ENCODE data around the gene CPNE1.
A peak's percentile ranks its signal among the peaks of the same experiment; 100 is the strongest.
"Not testable (repeated sequence)": the region's sequence is repeated elsewhere in the genome, so short reads cannot be mapped to it uniquely, and the experiment has no call there.

CPNE1 gene

DNA sequence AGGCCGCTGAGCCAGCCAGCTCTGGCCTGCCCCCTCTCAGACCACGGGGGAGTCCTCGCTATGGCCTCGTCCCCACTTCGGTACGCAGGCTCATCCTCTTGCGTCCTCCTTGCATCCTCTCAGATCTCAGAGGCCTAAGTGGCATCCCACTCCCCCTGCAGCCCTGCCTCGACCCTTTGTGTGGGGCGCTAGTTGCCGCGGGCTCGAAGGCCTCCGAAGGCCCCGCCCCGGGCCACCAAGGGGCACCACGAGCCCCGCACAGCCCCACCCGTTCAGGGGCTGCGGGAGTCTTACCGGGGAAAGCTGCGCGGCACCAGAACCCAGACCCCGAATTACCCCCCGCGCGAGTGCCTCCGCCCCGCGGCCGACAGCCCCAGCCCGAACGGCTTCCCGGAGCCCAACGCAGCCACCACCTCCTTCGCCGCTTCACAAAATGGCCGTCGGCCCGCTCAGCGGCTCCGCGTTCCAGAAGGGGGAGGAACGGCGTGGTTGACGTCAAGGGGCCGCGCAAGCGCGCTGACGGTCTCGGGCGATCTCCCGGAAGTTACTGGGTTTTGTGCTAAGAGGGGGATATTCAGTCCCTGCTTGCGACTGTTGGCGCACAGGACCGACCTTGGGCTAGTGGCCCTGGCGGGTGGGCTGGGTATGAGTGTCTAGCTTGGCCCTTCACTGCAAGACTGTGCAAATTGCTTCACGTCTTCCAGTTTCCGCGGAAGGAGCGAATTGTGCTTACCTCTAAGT is at the start of gene CPNE1, which contains the start of gene RBM12:
Gene CPNE1, minus strand, starts transcription at position 435 of the 741 bp plus-strand sequence. CDS start 31,977 bp downstream, outside the sequence.
Gene RBM12, minus strand, starts transcription at position 435 of the 741 bp plus-strand sequence. CDS start 9,578 bp downstream, outside the sequence.
- DNase-seq (ENCODE audit: low read depth in 1 of 2, low spot score in 1 of 2): peak; percentile 86 to 90

- DNase-seq (ENCODE audit: low read depth in 1 of 2, low spot score in 1 of 2): no peak
Observed at GRCh38 chr20:35714127-35714526, 49.4 kb upstream of the CPNE1 start.

- DNase-seq (ENCODE audit: low read depth in 1 of 2, low spot score in 1 of 2): not testable (repeated sequence)
Observed at GRCh38 chr20:35713120-35713519, 48.4 kb upstream of the CPNE1 start.

GRCh38 chr20:35711588-35712209 is 47.0 kb upstream of the CPNE1 start:
- DNase-seq (ENCODE audit: low read depth in 1 of 2, low spot score in 1 of 2): no peak

DNA sequence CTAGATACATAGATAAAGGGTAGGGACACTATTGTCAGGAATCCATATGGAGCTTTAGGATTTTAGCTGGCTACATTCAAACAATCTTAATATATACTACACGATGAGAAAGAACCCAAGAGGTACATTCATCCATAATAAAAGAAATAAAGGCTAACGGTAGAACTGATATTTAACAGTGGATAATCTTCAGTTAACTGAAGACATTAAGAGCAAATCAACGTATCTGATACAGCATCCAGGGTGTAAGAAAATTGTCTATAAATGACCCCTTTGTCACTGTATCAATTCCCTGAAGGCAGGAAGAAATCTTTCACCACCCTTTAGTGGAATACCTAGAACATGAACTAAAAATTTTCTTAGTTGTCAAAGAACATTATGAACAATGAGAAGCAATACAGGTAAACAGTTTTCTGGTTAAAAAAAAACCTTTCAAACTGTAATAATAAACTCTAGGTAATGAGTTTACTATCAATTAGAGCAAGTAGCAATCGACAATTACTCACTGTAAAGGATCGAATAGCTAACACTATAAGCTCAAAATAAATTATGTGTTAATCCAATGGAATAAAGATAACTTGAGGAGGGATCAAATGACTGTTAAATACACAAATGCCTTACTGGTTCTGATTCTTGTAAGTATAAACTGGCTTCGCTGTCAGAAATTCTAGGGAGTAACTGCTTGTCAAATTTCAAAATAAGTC is 46.3 kb upstream of the CPNE1 start:
- DNase-seq (ENCODE audit: low read depth in 1 of 2, low spot score in 1 of 2): no peak

GRCh38 chr20:35710039-35710438 is 45.3 kb upstream of the CPNE1 start:
- no peak for DNase-seq (ENCODE audit: low read depth in 1 of 2, low spot score in 1 of 2)

DNA sequence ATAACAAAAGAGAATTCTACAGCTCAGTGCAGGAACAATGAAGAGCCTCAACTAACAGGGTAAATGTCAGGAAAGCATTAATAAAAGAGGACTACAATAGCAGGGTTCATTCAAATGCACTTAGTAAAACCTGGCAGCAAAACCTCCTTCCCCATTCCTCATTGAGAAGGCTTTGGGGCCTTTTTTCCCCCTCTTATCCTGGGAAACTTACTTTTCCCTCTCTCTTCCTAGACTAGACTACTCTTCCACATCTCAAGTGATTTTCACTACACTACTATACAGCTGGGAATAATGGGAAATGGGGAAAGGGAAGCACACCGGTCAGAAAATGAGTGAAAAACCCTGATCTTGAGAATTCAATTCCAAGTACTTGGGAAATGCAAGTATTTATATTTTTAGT is 44.6 kb upstream of the CPNE1 start:
- DNase-seq (ENCODE audit: low read depth in 1 of 2, low spot score in 1 of 2): no peak

GRCh38 chr20:35708502-35708901 is 43.8 kb upstream of the CPNE1 start:
- DNase-seq (ENCODE audit: low read depth in 1 of 2, low spot score in 1 of 2): no peak

- DNase-seq (ENCODE audit: low read depth in 1 of 2, low spot score in 1 of 2): not testable (repeated sequence)
Observed at GRCh38 chr20:35706591-35707529, 42.2 kb upstream of the CPNE1 start.

- not testable (repeated sequence) for DNase-seq (ENCODE audit: low read depth in 1 of 2, low spot score in 1 of 2)
Observed at GRCh38 chr20:35705894-35706293, 41.2 kb upstream of the CPNE1 start.

GRCh38 chr20:35704514-35705261 is 40.0 kb upstream of the CPNE1 start:
- DNase-seq (ENCODE audit: low read depth in 1 of 2, low spot score in 1 of 2): no peak

DNA sequence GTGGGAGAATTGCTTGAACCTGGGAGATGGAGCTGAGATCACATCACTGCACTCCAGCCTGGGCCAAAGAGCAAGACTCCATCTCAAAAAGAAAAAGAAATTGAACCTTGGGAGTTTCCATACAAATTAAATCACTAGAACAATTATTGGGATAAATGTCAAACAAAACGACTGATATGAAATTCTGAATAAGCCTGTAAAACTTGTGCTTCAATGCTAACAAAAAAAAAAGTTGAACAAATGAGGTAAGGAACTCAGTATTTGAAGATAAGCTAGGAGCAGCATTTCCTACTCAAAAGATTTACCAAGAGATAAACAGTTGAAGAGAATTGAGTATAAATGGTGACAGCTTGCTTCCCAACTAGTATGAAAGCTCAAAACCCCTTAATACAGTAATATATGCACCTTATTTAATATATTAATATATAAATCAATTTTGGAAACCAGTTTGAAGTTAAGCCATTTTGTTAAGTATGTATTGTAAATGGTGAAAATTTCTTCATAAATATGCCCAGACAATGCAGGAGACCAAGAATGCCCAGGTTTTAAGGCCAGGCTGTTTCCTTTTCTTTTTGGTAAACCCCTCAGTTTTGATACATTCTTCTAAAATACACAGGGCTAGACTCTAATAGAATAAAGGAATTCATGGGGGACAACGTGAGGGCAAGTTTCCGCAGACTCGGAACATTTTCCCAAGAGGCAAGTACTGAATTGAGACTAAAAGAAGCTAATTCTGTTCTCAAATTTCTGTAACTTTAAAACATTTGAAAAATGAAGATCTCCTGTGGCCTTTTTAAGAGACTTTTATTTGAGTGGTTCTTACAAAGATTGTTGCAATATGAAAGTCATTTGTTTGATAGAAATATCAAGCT is 38.4 kb upstream of the CPNE1 start:
- DNase-seq (ENCODE audit: low read depth in 1 of 2, low spot score in 1 of 2): no peak

GRCh38 chr20:35702051-35702823 is 37.5 kb upstream of the CPNE1 start:
- DNase-seq (ENCODE audit: low read depth in 1 of 2, low spot score in 1 of 2): no peak

- DNase-seq (ENCODE audit: low read depth in 1 of 2, low spot score in 1 of 2): no peak
Observed at GRCh38 chr20:35700625-35701148, 36.0 kb upstream of the CPNE1 start.

DNA sequence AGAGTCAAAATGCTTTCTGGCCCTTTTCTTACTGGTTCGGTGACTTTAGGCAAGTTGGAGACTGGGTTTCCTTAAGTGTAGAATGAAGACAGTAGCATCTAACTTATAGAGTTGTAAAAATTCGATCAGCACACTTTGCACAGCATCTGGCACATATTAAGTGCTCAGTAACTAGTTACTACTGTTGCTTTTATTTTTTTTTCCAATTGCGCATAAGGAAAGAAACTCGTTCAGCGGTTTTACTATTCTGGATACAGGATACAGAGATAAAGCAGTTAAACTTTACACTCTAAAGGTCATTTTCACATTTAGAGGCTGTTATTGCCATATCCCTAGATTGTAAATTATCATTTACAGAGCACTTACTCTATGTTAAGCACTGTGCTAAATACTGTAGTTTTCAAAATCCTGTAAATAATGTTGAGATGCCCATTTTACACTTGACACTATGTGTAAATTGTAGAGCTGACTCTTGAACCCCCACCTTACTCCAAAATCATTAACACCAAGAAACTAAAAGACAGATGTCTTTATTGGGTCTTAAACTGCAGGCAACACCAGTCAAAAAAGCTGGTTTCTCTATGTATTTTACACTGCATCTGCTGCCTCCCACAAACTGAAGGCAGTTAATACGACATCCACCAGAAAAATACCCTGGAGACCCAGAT is 35.4 kb upstream of the CPNE1 start:
- DNase-seq (ENCODE audit: low read depth in 1 of 2, low spot score in 1 of 2): no peak

- peak; percentile 71 to 83 for DNase-seq (ENCODE audit: low read depth in 1 of 2, low spot score in 1 of 2)
Observed at GRCh38 chr20:35699127-35699956, 34.6 kb upstream of the CPNE1 start, which contains the start of the genes NFS1 and ROMO1. Gene NFS1 (minus strand): TSS chr20:35699352. CDS start chr20:35699288, 64 bp downstream. Gene ROMO1 (plus strand): TSS chr20:35699405. CDS start chr20:35699633, 228 bp downstream.

All from activated T-helper 1 cell treated with anti-CD3 and anti-CD28 coated beads, Interleukin-2, amount 50 U/mL, for 16 hours (primary cell).